Measurements from ENCODE around the gene MMP25. TPM values are rescaled to one million over a fixed set of nuclear protein-coding genes. Genes with fewer than 3 reads are reported as not detected.

MMP25 gene
- polyA plus RNA-seq, 1 of the 3 experiments (the other 2 are of a cell fraction): 0.03 TPM

GRCh38 chr16:3098459-3099394 lies 52.4 kb downstream of the MMP25 start, which contains the start of gene ZSCAN10:
Gene ZSCAN10 (minus strand): TSS chr16:3099294. CDS start chr16:3092937, 6,357 bp downstream.
- no peaks in the 10 kb centered on the region for H3K27me3 ChIP-seq (ENCODE audit: insufficient read depth)
- H3K9me3 ChIP-seq: no peaks in the 10 kb centered on the region
- ChIA-PET POLR2A (interaction anchor here (1.2 kb wide), 1 partner anchor 13 kb away, joined by 3 read pairs; the partner anchor contains the start of gene ZNF205), CTCF (interaction anchor here (0.9 to 4.1 kb wide), 7 partner anchors 8 to 69 kb away, joined by 3 to 34 read pairs (median 6); partner anchors contain the start of gene ZNF205)
- H3K4me1 ChIP-seq (ENCODE audit: control insufficient read depth in 1 of 2, insufficient read depth in 2 of 2, low read depth in 1 of 2, low read length in 1 of 2): peaks cover 9 to 11% of the 10 kb centered on the region in 2 experiments; a peak in 2 of 4 replicates
- no peak for DNase-seq
- no peak within 1 kb of the TSS for H3K4me3 ChIP-seq (ENCODE audit: low read depth in 2 of 2, low read length in 1 of 2)
- WGBS (ENCODE audit: low lambda C conversion rate): 66% methylated on average over 15 of the region's 21 CpGs
- no peak within 1 kb of the TSS for H3K9ac ChIP-seq
- H3K4me2 ChIP-seq: peak within 1 kb of the TSS; percentile 57
- H2AFZ ChIP-seq (ENCODE audit: low read depth): peak within 1 kb of the TSS; percentile 91
- H3K9me2 ChIP-seq: no peaks in the 10 kb centered on the region
- no peak for TF ChIP-seq CHD2 (IDR thresholded peaks at IDR 0.05; ENCODE audit: low read length, partially characterized antibody)
- TF ChIP-seq RCOR1 (IDR thresholded peaks at IDR 0.05; ENCODE audit: low read length): no peak
- TF ChIP-seq YY1 (IDR thresholded peaks at IDR 0.05; ENCODE audit: low read depth): no peak
- no peak for TF ChIP-seq RAD21 (IDR thresholded peaks at IDR 0.05; ENCODE audit: low read length)
- TF ChIP-seq, protein P1, sequence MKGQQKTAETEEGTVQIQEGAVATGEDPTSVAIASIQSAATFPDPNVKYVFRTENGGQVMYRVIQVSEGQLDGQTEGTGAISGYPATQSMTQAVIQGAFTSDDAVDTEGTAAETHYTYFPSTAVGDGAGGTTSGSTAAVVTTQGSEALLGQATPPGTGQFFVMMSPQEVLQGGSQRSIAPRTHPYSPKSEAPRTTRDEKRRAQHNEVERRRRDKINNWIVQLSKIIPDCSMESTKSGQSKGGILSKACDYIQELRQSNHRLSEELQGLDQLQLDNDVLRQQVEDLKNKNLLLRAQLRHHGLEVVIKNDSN (IDR thresholded peaks at IDR 0.05; ENCODE audit: borderline replicate concordance, low read depth): no peak
- TF ChIP-seq ZBTB33 (IDR thresholded peaks at IDR 0.05; ENCODE audit: borderline replicate concordance, low read depth): no peak
- TF ChIP-seq FOXJ3 (CRISPR knock-in tag; IDR thresholded peaks at IDR 0.05): no peak
- TF ChIP-seq, protein P2, sequence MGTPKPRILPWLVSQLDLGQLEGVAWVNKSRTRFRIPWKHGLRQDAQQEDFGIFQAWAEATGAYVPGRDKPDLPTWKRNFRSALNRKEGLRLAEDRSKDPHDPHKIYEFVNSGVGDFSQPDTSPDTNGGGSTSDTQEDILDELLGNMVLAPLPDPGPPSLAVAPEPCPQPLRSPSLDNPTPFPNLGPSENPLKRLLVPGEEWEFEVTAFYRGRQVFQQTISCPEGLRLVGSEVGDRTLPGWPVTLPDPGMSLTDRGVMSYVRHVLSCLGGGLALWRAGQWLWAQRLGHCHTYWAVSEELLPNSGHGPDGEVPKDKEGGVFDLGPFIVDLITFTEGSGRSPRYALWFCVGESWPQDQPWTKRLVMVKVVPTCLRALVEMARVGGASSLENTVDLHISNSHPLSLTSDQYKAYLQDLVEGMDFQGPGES (IDR thresholded peaks at IDR 0.05; ENCODE audit: low read depth, low read length): no peak
- TF ChIP-seq EZH2phosphoT487 (IDR thresholded peaks at IDR 0.05; ENCODE audit: borderline replicate concordance, low read depth): no peak
- no peak for TF ChIP-seq NRF1 (IDR thresholded peaks at IDR 0.05; ENCODE audit: low read depth, low read length)
- no peak for TF ChIP-seq SMC3 (IDR thresholded peaks at IDR 0.05; ENCODE audit: low read depth, low read length)
- no peak within 1 kb of the TSS for H3K27ac ChIP-seq (ENCODE audit: low read depth in 2 of 2, low read length in 1 of 2)
- H3K79me2 ChIP-seq (ENCODE audit: insufficient read depth): no peaks in the 10 kb centered on the region
- no peaks in the 10 kb centered on the region for H3K36me3 ChIP-seq (replicated peaks in 1 of 2; ENCODE audit: control insufficient read depth in 1 of 2, insufficient read depth in 2 of 2, low read length in 1 of 2)
- H3F3A ChIP-seq (replicated peaks; ENCODE audit: insufficient read depth): peaks cover 7% of the 10 kb centered on the region
- no peaks in the 10 kb centered on the region for H4K20me1 ChIP-seq (ENCODE audit: insufficient read depth)

All from SK-N-SH (cell line).